Panc1 (cell line): ENCODE measurements around the gene PIWIL4. TPM values are rescaled to one million over a fixed set of nuclear protein-coding genes. Genes with fewer than 3 reads are reported as not detected.

Experiments
- ATAC-seq: fragments of 200-7000 bp; cut with Tn5 transposase; 2 replicates; pipeline ENCODE4 v1.9.1; 2020; ENCODE audit warnings: mild to moderate bottlenecking, moderate library complexity
- BruUV-seq: library from RNA; stranded (reverse); fragments of 400-500 nt; replicated peaks from 2 replicates; lab custom pipeline; 2021; lab: Mats Ljungman, UMichigan
- CTCF ChIA-PET: fragments of 300-600 bp; sonication (Branson Sonifier 250); formaldehyde crosslinking; loops from one replicate; lab custom pipeline; 2022; ENCODE audit warnings: antibody characterized with exemption; lab: Charles Lee
- POLR2A ChIA-PET: fragments of 300-600 bp; sonication (Branson Sonifier 250); formaldehyde crosslinking; loops from one replicate; lab custom pipeline; 2022; ENCODE audit warnings: antibody characterized with exemption; lab: Charles Lee
- DNase-seq: peaks from one replicate; pipeline ENCODE4 v3.0.0-alpha.2; 2010; ENCODE audit warnings: low read depth, low spot score
- H3K27ac ChIP-seq: 2 replicates; pipeline ENCODE4 v1.5.1; 2011; ENCODE audit warnings: mild to moderate bottlenecking, low read length, inconsistent platforms
- H3K27me3 ChIP-seq: fragments of 200-500 bp; sonication (Bioruptor generic); 2 replicates; pipeline ENCODE4 v1.6.0; 2014; ENCODE audit warnings: low read length, inconsistent platforms; ENCODE audit not compliant: control insufficient read depth, insufficient read depth
- H3K36me3 ChIP-seq: fragments of 200-500 bp; sonication (Bioruptor generic); 2 replicates; pipeline ENCODE4 v1.5.1; 2014; ENCODE audit warnings: inconsistent platforms, mild to moderate bottlenecking, low read length, moderate library complexity; ENCODE audit not compliant: control insufficient read depth, insufficient read depth
- H3K4me1 ChIP-seq: 2 replicates; pipeline ENCODE4 v1.5.1; 2011; ENCODE audit warnings: inconsistent platforms, mild to moderate bottlenecking, low read length, moderate library complexity; ENCODE audit not compliant: control insufficient read depth, insufficient read depth
- H3K4me3 ChIP-seq, 2 experiments: 2 replicates each; pipeline ENCODE4 v1.5.1; 2011 to 2012; ENCODE audit warnings: low read depth in 2 of 2, low read length in 2 of 2, mild to moderate bottlenecking in 2 of 2, inconsistent platforms in 1 of 2, moderate library complexity in 1 of 2
- H3K9me3 ChIP-seq: fragments of 200-500 bp; sonication (Bioruptor generic); 2 replicates; pipeline ENCODE4 v1.5.1; 2014; ENCODE audit warnings: low read depth, mild to moderate bottlenecking, inconsistent platforms, low read length, moderate library complexity; ENCODE audit not compliant: control insufficient read depth, insufficient read depth
- CTCF ChIP-seq: fragments of 450-650 bp; IDR thresholded peaks from 2 replicates; pipeline ENCODE4 v1.5.1; 2017; ENCODE audit warnings: mild to moderate bottlenecking
- POLR2AphosphoS5 ChIP-seq: IDR thresholded peaks from 2 replicates; pipeline ENCODE4 v1.6.1; 2012; ENCODE audit warnings: mild to moderate bottlenecking, low read depth, low read length, moderate library complexity
- REST ChIP-seq, 2 experiments: IDR thresholded peaks; 2 replicates each; pipeline ENCODE4 v1.6.1; 2011 to 2012; ENCODE audit warnings: low read depth in 2 of 2, control low read depth in 1 of 2, low read length in 1 of 2, mild to moderate bottlenecking in 1 of 2, moderate library complexity in 1 of 2; ENCODE audit not compliant: insufficient read depth in 1 of 2
- SIN3A ChIP-seq: IDR thresholded peaks from 2 replicates; pipeline ENCODE4 v1.6.1; 2012; ENCODE audit warnings: low read depth, mild to moderate bottlenecking, low read length, moderate library complexity, borderline replicate concordance; ENCODE audit not compliant: insufficient read depth
- TCF7L2 ChIP-seq: IDR thresholded peaks from 2 replicates; pipeline ENCODE4 v1.6.1; 2011; ENCODE audit warnings: mild to moderate bottlenecking, low read depth, low read length, inconsistent platforms
- in situ Hi-C: cut with HindIII; loops from 2 replicates; pipeline ENCODE4 v1.10.0; 2016; ENCODE audit warnings: low sequenced_read_pairs, low pct_unique_long_range_greater_than_20kb
- intact Hi-C: fragments of 100-400 bp; cut with micrococcal nuclease; formaldehyde crosslinking; loops from one replicate; pipeline ENCODE4 v1.10.0; 2022; ENCODE audit not compliant: unreplicated experiment
- total RNA-seq: library from RNA; stranded (reverse); gene quantifications from one replicate; pipeline ENCODE4 v1.2.1, GENCODE V29; 2021; ENCODE audit not compliant: unreplicated experiment

The PIWIL4 gene
- total RNA-seq, 1 experiment from 2014 or later: 2.1 TPM

GRCh38 chr11:94602430-94603372 is 35.5 kb downstream of the PIWIL4 start:
- peaks cover 3% of the 10 kb centered on the region; the same call in 1 of the 2 replicates for H3K4me1 ChIP-seq
- H3K27me3 ChIP-seq: no peaks in the 10 kb centered on the region
- ATAC-seq (peak; percentile 98), DNase-seq (peak; percentile 43)
- in situ Hi-C loops (no loop called here), intact Hi-C loops (loop anchor here (5.0 kb wide), 1 partner anchor 85 kb away; no protein-coding TSS in a partner anchor)
- BruUV-seq: no TSS peak
- H3K36me3 ChIP-seq: no peaks in the 10 kb centered on the region
- ChIA-PET CTCF (interaction anchor here (0.6 to 1.5 kb wide), 3 partner anchors 20 to 135 kb away, joined by 3 to 6 read pairs (median 4); no protein-coding TSS in a partner anchor), POLR2A (no interaction called here)
- H3K9me3 ChIP-seq: no peaks in the 10 kb centered on the region
- no peak overlapping the region for H3K4me3 ChIP-seq
- TF ChIP-seq CTCF (peak; percentile 74), POLR2AphosphoS5 (no peak), SIN3A (no peak), TCF7L2 (no peak), REST (IDR thresholded peaks at IDR 0.05; ENCODE audit: insufficient read depth in 1 of 2, low read depth in 2 of 2, low read length in 1 of 2) (no peak)
- no peak overlapping the region for H3K27ac ChIP-seq

- Histone ChIP-seq H3K9me3 (no peaks in the 10 kb centered on the region), H3K4me3 (no peak overlapping the region), H3K27me3 (no peaks in the 10 kb centered on the region), H3K36me3 (no peaks in the 10 kb centered on the region), H3K4me1 (peaks cover 3% of the 10 kb centered on the region; the same call in 1 of the 2 replicates), H3K27ac (no peak overlapping the region)
- TF ChIP-seq TCF7L2 (no peak), SIN3A (no peak), REST (IDR thresholded peaks at IDR 0.05; ENCODE audit: insufficient read depth in 1 of 2, low read depth in 2 of 2, low read length in 1 of 2) (no peak), POLR2AphosphoS5 (no peak), CTCF (no peak)
- intact Hi-C loops: loop anchor here (5.0 kb wide), 1 partner anchor 86 kb away; no protein-coding TSS in a partner anchor
- ATAC-seq: no peak
- CTCF ChIA-PET: interaction anchor here (0.5 to 1.5 kb wide), 2 partner anchors 82 to 156 kb away, joined by 3 to 4 read pairs; no protein-coding TSS in a partner anchor
- in situ Hi-C loops: no loop called here
- POLR2A ChIA-PET: no interaction called here
- no peak for DNase-seq
- no TSS peak for BruUV-seq
Observed at GRCh38 chr11:94603587-94603986, 36.4 kb downstream of the PIWIL4 start.
